ENCODE data around the gene ARFGAP2.
"Not testable (repeated sequence)": the region's sequence is repeated elsewhere in the genome, so short reads cannot be mapped to it uniquely, and the experiment has no call there.

ARFGAP2 gene

DNA sequence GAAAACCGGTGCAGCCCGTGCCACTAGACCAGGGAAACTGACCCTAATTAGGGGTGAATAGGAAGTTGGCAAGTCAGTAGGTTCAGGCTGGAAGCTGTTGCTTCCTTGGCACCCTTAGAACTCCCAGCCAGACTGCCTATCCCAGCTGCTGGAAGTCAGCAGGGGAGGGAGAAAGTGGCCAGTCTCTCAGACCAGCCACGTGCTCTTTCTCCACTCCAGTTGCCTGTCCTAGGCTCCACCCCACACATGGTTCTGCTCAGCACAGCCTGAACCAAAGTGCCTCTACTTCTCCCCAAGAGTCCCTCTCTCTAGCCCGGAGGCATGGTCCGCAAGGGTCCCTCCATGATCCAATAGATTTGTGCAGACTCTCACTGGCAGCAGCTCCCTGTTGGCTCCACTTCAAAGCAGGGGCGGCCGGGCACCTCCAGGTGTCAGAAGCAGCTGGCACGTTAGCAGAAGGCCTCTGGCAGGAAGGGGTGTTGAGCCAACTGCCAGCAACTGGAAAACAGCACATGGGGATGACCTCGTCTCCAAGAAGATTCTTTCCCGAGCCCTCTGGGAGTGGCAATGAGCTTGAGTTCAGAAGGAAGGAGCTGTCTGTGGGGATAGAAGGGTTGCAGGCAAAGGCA, 27.7 kb downstream of the ARFGAP2 start:
- no peak for DNase-seq (ENCODE audit: low read depth)

DNA sequence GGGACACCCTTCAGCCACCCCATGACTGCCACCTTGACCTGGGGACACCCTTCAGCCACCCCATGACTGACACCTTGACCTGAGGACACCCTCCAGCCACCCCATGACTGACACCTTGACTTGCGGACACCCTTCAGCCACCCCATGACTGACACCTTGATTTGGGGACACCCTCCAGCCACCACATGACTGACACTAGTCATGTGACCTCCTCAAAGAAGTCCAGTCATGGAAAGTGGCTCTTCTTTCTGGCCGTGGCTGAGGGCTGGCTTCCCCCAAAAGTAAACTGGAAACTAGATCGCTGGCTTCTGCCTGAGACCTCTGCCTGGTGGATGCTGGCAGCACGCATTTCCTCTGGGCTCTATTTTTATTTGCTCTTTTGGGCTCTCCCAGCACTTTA, 28.4 kb downstream of the ARFGAP2 start:
- no peak for DNase-seq (ENCODE audit: low read depth)

GRCh38 chr11:47147681-47148080, 29.0 kb downstream of the ARFGAP2 start:
- no peak for DNase-seq (ENCODE audit: low read depth)

DNA sequence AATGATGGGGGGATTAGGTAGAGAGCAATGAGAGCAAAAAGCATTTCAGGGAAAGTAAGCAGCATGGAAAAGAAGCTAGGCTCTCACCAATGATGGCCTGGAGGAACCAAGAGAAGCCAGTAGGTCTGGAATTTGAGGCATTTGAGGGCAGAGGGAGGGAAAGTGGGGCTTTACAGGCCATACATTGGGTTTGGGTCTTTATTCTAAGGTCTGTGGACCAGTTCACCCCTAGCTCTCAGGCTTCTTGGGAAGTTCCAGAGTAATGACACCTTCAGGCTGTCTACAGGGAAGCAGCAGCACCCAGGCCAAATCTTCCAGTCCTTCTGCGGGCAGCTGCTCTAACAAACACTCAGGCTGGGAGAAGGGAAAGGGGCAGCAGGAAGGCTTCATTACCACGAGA, 29.4 kb downstream of the ARFGAP2 start:
- no peak for DNase-seq (ENCODE audit: low read depth)

- DNase-seq (ENCODE audit: low read depth) = no peak
Observed at GRCh38 chr11:47144541-47144940, 32.1 kb downstream of the ARFGAP2 start.

- peak; percentile 25 for DNase-seq (ENCODE audit: low read depth)
Observed at GRCh38 chr11:47143322-47143721, 33.4 kb downstream of the ARFGAP2 start.

DNA sequence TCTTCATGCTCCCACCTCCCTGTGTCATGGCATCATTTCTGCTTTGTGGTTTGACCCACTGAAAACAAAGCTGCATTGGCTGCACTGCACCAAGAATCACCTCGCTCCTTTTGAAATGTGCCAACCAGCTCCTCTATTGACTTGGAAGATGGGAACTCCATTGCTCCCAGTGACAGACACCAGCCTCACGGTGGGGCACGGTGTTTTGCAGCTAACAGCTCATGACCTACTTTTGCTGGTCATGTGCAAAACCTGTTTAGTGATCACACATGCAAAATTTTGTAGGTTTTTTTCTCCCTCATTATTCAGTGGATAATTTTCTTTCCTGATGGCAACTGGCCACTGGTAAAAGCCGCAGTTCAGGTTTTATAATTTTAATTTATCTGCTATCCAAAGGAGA, 36.8 kb downstream of the ARFGAP2 start:
- no peak for DNase-seq (ENCODE audit: low read depth)

DNA sequence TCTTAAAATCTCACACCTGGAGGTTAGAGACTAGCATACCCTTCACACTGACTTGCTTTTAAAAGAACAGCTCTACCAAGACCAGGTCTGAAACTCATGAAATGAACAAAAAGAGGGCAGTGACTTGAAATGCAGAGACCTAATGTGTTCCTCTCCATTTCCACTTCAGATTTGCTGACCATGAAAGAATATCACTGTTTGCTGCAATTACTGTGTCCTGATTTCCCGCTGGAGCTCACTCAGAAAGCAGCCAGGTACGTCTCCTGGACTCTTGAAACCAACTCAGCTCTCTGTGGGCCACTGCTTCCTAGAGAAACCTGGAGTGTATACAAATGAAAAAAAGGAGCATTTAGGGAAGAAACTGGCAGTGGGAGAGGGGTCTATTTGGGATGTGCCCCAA, 39.2 kb downstream of the ARFGAP2 start:
- no peak for DNase-seq (ENCODE audit: low read depth)

GRCh38 chr11:47136921-47137320, 39.8 kb downstream of the ARFGAP2 start:
- no peak for DNase-seq (ENCODE audit: low read depth)

- no peak for DNase-seq (ENCODE audit: low read depth)
Observed at GRCh38 chr11:47136327-47136726, 40.4 kb downstream of the ARFGAP2 start.

DNA sequence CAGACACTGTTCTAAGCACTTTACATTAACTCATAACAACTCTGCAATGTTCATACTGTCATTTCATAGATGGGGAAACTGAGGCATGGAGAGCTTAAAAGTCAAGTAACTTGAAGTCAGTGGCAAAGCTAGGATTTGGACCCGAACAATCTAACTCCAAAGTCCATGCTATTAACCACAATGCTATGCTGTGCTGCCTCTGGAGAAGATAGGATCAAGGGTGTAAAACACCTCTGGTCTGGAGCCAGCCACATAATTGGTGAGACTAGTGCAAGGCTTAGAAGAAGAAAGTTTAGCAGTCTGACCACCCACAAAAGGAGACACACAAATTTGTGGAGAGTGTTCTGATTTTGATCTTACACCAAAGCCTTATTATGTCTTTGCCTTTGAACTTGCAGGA, 43.7 kb downstream of the ARFGAP2 start:
- DNase-seq (ENCODE audit: low read depth) = no peak

GRCh38 chr11:47132490-47132889, 44.2 kb downstream of the ARFGAP2 start:
- no peak for DNase-seq (ENCODE audit: low read depth)

DNA sequence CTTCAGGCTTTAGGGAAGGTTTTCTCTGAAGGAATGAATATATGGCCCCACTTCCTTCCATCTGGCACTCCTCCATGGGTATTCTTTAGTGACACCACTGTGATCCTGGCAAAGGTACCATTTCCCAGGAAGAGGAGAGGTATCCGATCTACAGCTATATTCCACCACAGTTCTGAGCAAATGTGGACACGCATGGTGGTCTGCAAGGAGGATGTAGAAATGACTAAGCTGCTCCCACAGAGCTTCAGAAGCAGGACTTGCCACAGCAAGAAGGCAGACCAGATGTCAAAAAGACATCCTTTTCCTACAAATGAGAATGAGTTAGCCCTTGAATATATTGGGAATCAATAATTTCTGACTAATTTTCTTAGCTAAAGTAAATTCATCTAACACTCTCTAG, 45.5 kb downstream of the ARFGAP2 start:
- no peak for DNase-seq (ENCODE audit: low read depth)

GRCh38 chr11:47130543-47130942, 46.1 kb downstream of the ARFGAP2 start:
- DNase-seq (ENCODE audit: low read depth) = no peak

GRCh38 chr11:47127213-47127612, 49.5 kb downstream of the ARFGAP2 start:
- DNase-seq (ENCODE audit: low read depth) = no peak

DNA sequence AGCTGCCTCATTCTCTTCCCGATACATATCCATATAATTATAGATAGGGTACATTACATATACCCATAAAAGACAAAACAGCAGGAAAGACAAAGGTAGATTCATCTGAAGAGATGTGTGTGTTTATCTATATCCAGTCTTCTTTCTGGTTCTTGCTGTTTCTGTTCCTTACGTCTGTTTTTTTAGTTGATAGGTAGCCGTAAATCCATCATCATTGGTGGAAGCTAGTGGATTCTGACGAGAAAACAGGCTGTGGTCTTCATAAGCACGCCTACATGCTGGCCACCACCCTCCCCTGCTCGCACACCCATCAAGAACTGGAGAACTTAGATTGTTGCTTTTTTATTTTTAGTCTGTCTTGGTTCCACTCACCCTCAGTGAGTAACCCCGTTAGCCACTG, 51.6 kb downstream of the ARFGAP2 start:
- DNase-seq (ENCODE audit: low read depth) = no peak

- DNase-seq (ENCODE audit: low read depth) = no peak
Observed at GRCh38 chr11:47124675-47125074, 52.0 kb downstream of the ARFGAP2 start.

DNA sequence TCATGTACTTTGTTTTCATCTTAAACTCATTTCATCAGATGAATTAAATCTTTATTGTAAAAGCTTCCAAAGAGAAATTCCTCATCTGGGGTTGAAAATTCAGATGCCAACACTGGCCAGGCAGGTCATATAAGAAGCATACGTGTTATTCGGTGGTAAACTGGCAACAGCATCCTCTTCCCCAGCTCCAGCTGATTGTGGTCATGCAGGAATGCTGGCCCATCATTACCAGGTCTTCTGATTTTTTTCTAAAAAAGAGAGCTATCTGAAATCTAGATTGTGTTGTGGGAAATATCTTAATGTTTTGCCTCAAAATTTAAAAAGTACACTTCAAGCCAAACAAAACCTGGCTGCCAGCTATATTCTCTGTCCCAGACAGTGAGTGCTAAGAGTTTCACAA, 53.6 kb downstream of the ARFGAP2 start:
- DNase-seq (ENCODE audit: low read depth) = no peak

GRCh38 chr11:47121731-47122130, 54.9 kb downstream of the ARFGAP2 start:
- DNase-seq (ENCODE audit: low read depth) = no peak

DNA sequence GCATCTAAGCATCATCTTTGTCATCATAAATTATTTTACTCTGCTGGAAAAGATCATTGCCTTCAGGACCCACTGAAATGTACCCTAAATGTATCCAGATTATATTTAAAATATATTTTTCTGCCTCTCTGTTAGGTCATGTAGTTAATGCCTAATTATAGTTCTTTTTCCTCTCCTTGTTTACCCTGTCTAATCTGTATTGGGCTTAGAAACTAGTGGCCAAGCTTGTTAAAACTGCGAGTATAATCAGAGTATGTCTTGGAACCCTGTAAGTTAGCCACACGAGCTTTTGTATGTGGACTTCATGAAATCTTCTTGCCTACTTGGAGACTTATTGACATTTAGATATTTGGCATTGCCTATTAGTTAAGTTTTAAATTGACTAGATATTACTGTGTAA, 55.6 kb downstream of the ARFGAP2 start:
- DNase-seq (ENCODE audit: low read depth) = no peak

GRCh38 chr11:47118958-47119688, 57.6 kb downstream of the ARFGAP2 start:
- DNase-seq (ENCODE audit: low read depth) = not testable (repeated sequence)

Data from HS-5 (cell line).